Measurements from ENCODE around the gene PADI2. TPM values are rescaled to one million over a fixed set of nuclear protein-coding genes. Genes with fewer than 3 reads are reported as not detected.

The PADI2 gene
- total RNA-seq, 2 experiments from 2014 or later = 0.08 TPM; not detected in 1

GRCh38 chr1:17163789-17164666 is 44.8 kb upstream of the PADI2 start:
- BruUV-seq (replicated peaks) = no TSS peak
- TF ChIP-seq EZH2phosphoT487 (IDR thresholded peaks at IDR 0.05; ENCODE audit: borderline replicate concordance, low read depth, low read length) = no peak
- TF ChIP-seq CTCF (conservative IDR thresholded peaks at IDR 0.05; ENCODE audit: low read length) = no peak
- Histone ChIP-seq H3K4me1 (ENCODE audit: insufficient read depth, low read length, poor library complexity, severe bottlenecking) (no peaks in the 10 kb centered on the region), H3K9me3 (ENCODE audit: low read length) (0 out of 2 replicates have a peak, but pooled peaks cover 7% of the 10 kb centered on the region), H2AFZ (ENCODE audit: low read length) (no peak overlapping the region), H3K79me2 (ENCODE audit: insufficient read depth, low read depth, low read length) (no peaks in the 10 kb centered on the region), H3K27ac (ENCODE audit: low read depth, low read length, poor library complexity, severe bottlenecking) (no peak overlapping the region), H4K20me1 (ENCODE audit: insufficient read depth, low read length) (no peaks in the 10 kb centered on the region), H3K9me2 (ENCODE audit: insufficient read depth, low read length) (no peaks in the 10 kb centered on the region), H3K4me3 (ENCODE audit: low read depth, low read length, poor library complexity, severe bottlenecking) (no peak overlapping the region), H3K4me2 (ENCODE audit: low read length) (no peak overlapping the region), H3K36me3 (ENCODE audit: insufficient read depth, low read length) (no peaks in the 10 kb centered on the region)
- no peak for DNase-seq (ENCODE audit: low spot score)
- POLR2A ChIA-PET = no interaction called here
- CTCF ChIA-PET (ENCODE audit: unreplicated experiment) = no interaction called here
- intact Hi-C loops (cut with micrococcal nuclease; ENCODE audit: unreplicated experiment) = no loop called here

GRCh38 chr1:17163371-17163770 is 44.1 kb upstream of the PADI2 start:
- intact Hi-C loops (cut with micrococcal nuclease; ENCODE audit: unreplicated experiment) = no loop called here

More at GRCh38 chr1:17163371-17163770, 44.1 kb upstream of the PADI2 start:
- ChIA-PET POLR2A (no interaction called here), CTCF (ENCODE audit: unreplicated experiment) (no interaction called here)
- Histone ChIP-seq H3K4me2 (ENCODE audit: low read length) (no peak overlapping the region), H3K4me1 (ENCODE audit: insufficient read depth, low read length, poor library complexity, severe bottlenecking) (no peaks in the 10 kb centered on the region), H3K9me3 (ENCODE audit: low read length) (0 out of 2 replicates have a peak, but pooled peaks cover 7% of the 10 kb centered on the region), H3K27ac (ENCODE audit: low read depth, low read length, poor library complexity, severe bottlenecking) (no peak overlapping the region), H4K20me1 (ENCODE audit: insufficient read depth, low read length) (no peaks in the 10 kb centered on the region), H3K79me2 (ENCODE audit: insufficient read depth, low read depth, low read length) (no peaks in the 10 kb centered on the region), H3K36me3 (ENCODE audit: insufficient read depth, low read length) (no peaks in the 10 kb centered on the region), H3K9me2 (ENCODE audit: insufficient read depth, low read length) (no peaks in the 10 kb centered on the region), H2AFZ (ENCODE audit: low read length) (no peak overlapping the region), H3K4me3 (ENCODE audit: low read depth, low read length, poor library complexity, severe bottlenecking) (no peak overlapping the region)
- no peak for DNase-seq (ENCODE audit: low spot score)
- BruUV-seq (replicated peaks) = no TSS peak
- no peak for TF ChIP-seq EZH2phosphoT487 (IDR thresholded peaks at IDR 0.05; ENCODE audit: borderline replicate concordance, low read depth, low read length)
- TF ChIP-seq CTCF (conservative IDR thresholded peaks at IDR 0.05; ENCODE audit: low read length) = no peak

Data from OCI-LY7 (cell line).